ENCODE data around the gene MAD1L1. TPM values are rescaled to one million over a fixed set of nuclear protein-coding genes. Genes with fewer than 3 reads are reported as not detected.

MAD1L1 gene
- total and polyA plus RNA-seq, 2 of the 4 experiments (the other 2 are of a cell fraction), result 29.0 to 40.9 TPM

DNA sequence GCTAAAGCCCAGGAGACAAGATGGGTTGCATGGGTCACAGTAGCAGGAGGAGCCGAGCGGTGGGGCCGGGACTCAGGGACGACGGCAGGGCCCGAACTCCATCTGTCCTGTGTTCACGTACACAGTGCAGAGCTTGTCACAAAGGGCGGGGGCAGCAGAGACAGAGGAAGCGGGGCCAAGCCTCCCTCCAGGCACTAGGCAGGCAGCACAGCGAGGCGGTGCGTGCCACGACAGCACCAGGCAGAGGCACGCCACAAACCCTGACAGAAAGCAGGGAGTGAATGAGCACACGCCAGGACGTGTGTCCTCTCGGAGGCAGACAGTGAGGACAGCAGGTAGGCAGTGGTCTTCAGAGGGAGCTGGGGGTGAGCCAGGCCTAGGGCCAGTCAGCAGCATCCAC, 177.8 kb downstream of the MAD1L1 start:
- Histone ChIP-seq H3K4ac (ENCODE audit: low read depth, low read length) (no peak overlapping the region), H3K18ac (ENCODE audit: low read depth, low read length) (no peak overlapping the region), H2AK5ac (ENCODE audit: low read depth, low read length) (no peak overlapping the region), H2AK9ac (replicated peaks; ENCODE audit: low read depth, low read length, poor library complexity) (peak overlapping the region; percentile 52), H4K8ac (ENCODE audit: low read depth in 2 of 2, low read length in 2 of 2) (no peak overlapping the region), H3K14ac (replicated peaks; ENCODE audit: low read depth, low read length) (no peak overlapping the region), H3K9ac (ENCODE audit: low read depth, low read length) (no peak overlapping the region), H3K56ac (ENCODE audit: extremely low read depth, insufficient read depth, low read length) (no peak overlapping the region), H3K27me3 (ENCODE audit: control insufficient read depth, insufficient read depth, low read length) (no peaks in the 10 kb centered on the region), H3K27ac (ENCODE audit: insufficient read depth, low read length) (no peak overlapping the region), H4K20me1 (ENCODE audit: insufficient read depth, low read length) (no peaks in the 10 kb centered on the region; the same call in 1 of the 2 replicates), H3K4me1 (ENCODE audit: control insufficient read depth, insufficient read depth, low read length) (no peaks in the 10 kb centered on the region), H3K9me3 (ENCODE audit: control insufficient read depth, insufficient read depth, low read length) (peaks cover 1% of the 10 kb centered on the region; the same call in 1 of the 2 replicates), H4K91ac (ENCODE audit: insufficient read depth, low read depth, low read length) (no peak overlapping the region), H3K4me3 (ENCODE audit: insufficient read depth, low read depth, low read length) (no peak overlapping the region), H3K23ac (ENCODE audit: low read depth, low read length) (no peak overlapping the region), H3K4me2 (ENCODE audit: low read depth, low read length) (no peak overlapping the region), H2BK120ac (ENCODE audit: low read depth, low read length) (no peak overlapping the region), H2BK20ac (ENCODE audit: low read depth, low read length) (no peak overlapping the region), H4K5ac (ENCODE audit: low read depth, low read length) (no peak overlapping the region), H2BK15ac (ENCODE audit: low read depth, low read length) (no peak overlapping the region), H2BK5ac (ENCODE audit: low read depth, low read length, poor library complexity, severe bottlenecking) (no peak overlapping the region), H3K79me1 (ENCODE audit: low read depth in 1 of 2, low read length in 2 of 2) (peaks cover 0 to 8% of the 10 kb centered on the region in 2 experiments; a peak in 2 of 4 replicates), H3K36me3 (ENCODE audit: control insufficient read depth, insufficient read depth, low read length) (no peaks in the 10 kb centered on the region; the same call in none of the 2 replicates), H2AFZ (replicated peaks; ENCODE audit: low read length, poor library complexity) (no peak overlapping the region), H3K9me1 (ENCODE audit: insufficient read depth, low read length) (no peaks in the 10 kb centered on the region)
- WGBS, 2 experiments (ENCODE audit: extremely low coverage in 2 of 2, insufficient read length in 1 of 2), result 90% methylated on average over 9 of the region's 17 CpGs; no CpG with 5 or more reads in 1 of the 2 experiments
- POLR2A ChIA-PET (ENCODE audit: unreplicated experiment), result no interaction called here
- no peak for TF ChIP-seq SMC3 (IDR thresholded peaks at IDR 0.05; ENCODE audit: low read depth, low read length)
- TF ChIP-seq RAD21 (IDR thresholded peaks at IDR 0.05; ENCODE audit: low read length), result no peak
- TF ChIP-seq POLR2A (IDR thresholded peaks at IDR 0.05; ENCODE audit: low read depth, low read length), result no peak
- ATAC-seq (ENCODE audit: low read depth) (no peak), DNase-seq (no peak)
- dilution Hi-C loops (cut with HindIII; ENCODE audit: low sequenced_read_pairs, unreplicated experiment), result no loop called here
- in situ Hi-C loops (cut with MboI; ENCODE audit: low sequenced_read_pairs), result no loop called here
- intact Hi-C loops (cut with micrococcal nuclease), result no loop called here
- CTCF ChIA-PET, result interaction anchor here (0.8 kb wide), 1 partner anchor 15 kb away, joined by 3 read pairs; no protein-coding TSS in a partner anchor
- BruUV-seq (replicated peaks), result no TSS peak
